ENCODE results near the gene ZBTB42. TPM values are rescaled to one million over a fixed set of nuclear protein-coding genes. Genes with fewer than 3 reads are reported as not detected.

ZBTB42 gene
- total and polyA plus RNA-seq, 2 of the 13 experiments (the other 11 are each of a cell fraction or from before 2014, with no cell fraction given): 2.8 to 4.2 TPM

GRCh38 chr14:104841730-104842129, 40.8 kb downstream of the ZBTB42 start:
- no peaks in the 10 kb centered on the region for H3K79me2 ChIP-seq (ENCODE audit: insufficient read depth, low read length)
- TF ChIP-seq FOXP1 (IDR thresholded peaks at IDR 0.05) (no peak), FOXP1 (CRISPR knock-in tag; IDR thresholded peaks at IDR 0.05) (no peak), HNRNPK (IDR thresholded peaks at IDR 0.05; ENCODE audit: low read depth, low read length, poor library complexity, severe bottlenecking) (peak; percentile 65)
- intact Hi-C loops (cut with micrococcal nuclease; ENCODE audit: unreplicated experiment): no loop called here
- H3K4me2 ChIP-seq (ENCODE audit: low read depth, low read length): no peak overlapping the region
- ChIA-PET POLR2A (interaction anchor here (0.8 kb wide), 1 partner anchor 23 kb away, joined by 5 read pairs; no protein-coding TSS in a partner anchor), CTCF (ENCODE audit: low intra/inter-chr PET ratio, low total read pairs) (no interaction called here)
- no peak for ATAC-seq
- no peak for FAIRE-seq
- no peak for DNase-seq (ENCODE audit: low spot score)
- no TSS peak for BruUV-seq (replicated peaks)
- peaks cover 0 to 18% of the 10 kb centered on the region in 2 experiments; a peak in 4 of 5 replicates for H3K27me3 ChIP-seq (ENCODE audit: control insufficient read depth in 1 of 2, insufficient read depth in 2 of 2, low read length in 2 of 2)
- H2AFZ ChIP-seq (ENCODE audit: low read length): no peak overlapping the region
- no peak overlapping the region for H3K4me3 ChIP-seq (replicated peaks in 1 of 3; ENCODE audit: insufficient read depth in 1 of 3, low read depth in 2 of 3, low read length in 3 of 3)
- no peak overlapping the region for H3K9ac ChIP-seq (ENCODE audit: insufficient read depth, low read depth, low read length)
- H4K20me1 ChIP-seq (ENCODE audit: insufficient read depth, low read length): no peaks in the 10 kb centered on the region; the same call in 1 of the 2 replicates
- H3K36me3 ChIP-seq (replicated peaks in 1 of 2; ENCODE audit: control insufficient read depth in 1 of 2, insufficient read depth in 2 of 2, low read length in 2 of 2): no peaks in the 10 kb centered on the region
- H3K9me3 ChIP-seq (ENCODE audit: low read length): no peaks in the 10 kb centered on the region
- no peak overlapping the region for H3K27ac ChIP-seq (ENCODE audit: extremely low read length, insufficient read depth, low read length)
- 3% methylated on average over 1 of the region's 1 CpG for WGBS (ENCODE audit: low lambda C conversion rate)
- no peaks in the 10 kb centered on the region for H3K4me1 ChIP-seq (ENCODE audit: insufficient read depth, low read length)
- in situ Hi-C loops (cut with HindIII; ENCODE audit: extremely low pct_ligation_motif_present, low pct_unique_long_range_greater_than_20kb): no loop called here

- WGBS (ENCODE audit: low lambda C conversion rate): 19% methylated on average over 3 of the region's 13 CpGs
- ChIA-PET CTCF (ENCODE audit: low intra/inter-chr PET ratio, low total read pairs) (no interaction called here), POLR2A (interaction anchor here (1.4 kb wide), 1 partner anchor 13 kb away, joined by 3 read pairs; no protein-coding TSS in a partner anchor)
- no peak overlapping the region for H3K4me2 ChIP-seq (ENCODE audit: low read depth, low read length)
- no peaks in the 10 kb centered on the region; the same call in 1 of the 2 replicates for H4K20me1 ChIP-seq (ENCODE audit: insufficient read depth, low read length)
- no peaks in the 10 kb centered on the region for H3K36me3 ChIP-seq (replicated peaks in 1 of 2; ENCODE audit: control insufficient read depth in 1 of 2, insufficient read depth in 2 of 2, low read length in 2 of 2)
- H3K4me1 ChIP-seq (ENCODE audit: insufficient read depth, low read length): no peaks in the 10 kb centered on the region
- H2AFZ ChIP-seq (ENCODE audit: low read length): no peak overlapping the region
- BruUV-seq (replicated peaks): no TSS peak
- ATAC-seq (no peak), FAIRE-seq (no peak), DNase-seq (ENCODE audit: low spot score) (no peak)
- intact Hi-C loops (cut with micrococcal nuclease; ENCODE audit: unreplicated experiment) (no loop called here), in situ Hi-C loops (cut with HindIII; ENCODE audit: extremely low pct_ligation_motif_present, low pct_unique_long_range_greater_than_20kb) (no loop called here)
- H3K4me3 ChIP-seq (replicated peaks in 1 of 3; ENCODE audit: insufficient read depth in 1 of 3, low read depth in 2 of 3, low read length in 3 of 3): no peak overlapping the region
- no peaks in the 10 kb centered on the region for H3K79me2 ChIP-seq (ENCODE audit: insufficient read depth, low read length)
- H3K27ac ChIP-seq (ENCODE audit: extremely low read length, insufficient read depth, low read length): no peak overlapping the region
- H3K27me3 ChIP-seq (ENCODE audit: control insufficient read depth in 1 of 2, insufficient read depth in 2 of 2, low read length in 2 of 2): peaks cover 0 to 18% of the 10 kb centered on the region in 2 experiments; a peak in 4 of 5 replicates
- H3K9ac ChIP-seq (ENCODE audit: insufficient read depth, low read depth, low read length): no peak overlapping the region
- no peaks in the 10 kb centered on the region for H3K9me3 ChIP-seq (ENCODE audit: low read length)
- TF ChIP-seq SMAD1 (CRISPR knock-in tag; IDR thresholded peaks at IDR 0.05; ENCODE audit: borderline replicate concordance, low read depth): no peak
- TF ChIP-seq ADNP (CRISPR knock-in tag; IDR thresholded peaks at IDR 0.05): no peak
- TF ChIP-seq KLF12 (CRISPR knock-in tag; IDR thresholded peaks at IDR 0.05; ENCODE audit: borderline replicate concordance): no peak
- TF ChIP-seq ZNF430 (CRISPR knock-in tag; IDR thresholded peaks at IDR 0.05): no peak
- no peak for TF ChIP-seq MLXIP (CRISPR knock-in tag; IDR thresholded peaks at IDR 0.05; ENCODE audit: borderline replicate concordance)
- no peak for TF ChIP-seq ZNF614 (CRISPR knock-in tag; IDR thresholded peaks at IDR 0.05; ENCODE audit: borderline replicate concordance)
- TF ChIP-seq ZNF256 (CRISPR knock-in tag; conservative IDR thresholded peaks at IDR 0.05): no peak
- no peak for TF ChIP-seq SP4 (CRISPR knock-in tag; IDR thresholded peaks at IDR 0.05)
- TF ChIP-seq AKNA (CRISPR knock-in tag; IDR thresholded peaks at IDR 0.05; ENCODE audit: borderline replicate concordance): no peak
Measured at GRCh38 chr14:104843006-104843405, 42.1 kb downstream of the ZBTB42 start.

Measured in HepG2 (cell line).